Transverse colon (tissue), 4 donors: ENCODE results near the gene C1QTNF1. TPM values are rescaled to one million over a fixed set of nuclear protein-coding genes. Genes with fewer than 3 reads are reported as not detected.

ENCODE experiments used
- DNase-seq: peaks from one replicate; pipeline ENCODE4 v3.0.0-alpha.2; 2019
- H3K27ac ChIP-seq, 4 donors: fragments of 200-600 bp; sonication (generic); 2 replicates each; pipeline ENCODE4 v1.5.1; 2016 to 2018; ENCODE audit warnings: inconsistent platforms in 4 of 4
- H3K27me3 ChIP-seq: fragments of 200-600 bp; sonication (generic); 2 replicates; pipeline ENCODE4 v1.5.1; 2017; ENCODE audit warnings: inconsistent platforms
- H3K36me3 ChIP-seq, 4 donors: fragments of 200-600 bp; sonication (generic); 2 replicates each; pipeline ENCODE4 v1.5.1; 2017 to 2019; ENCODE audit warnings: inconsistent platforms in 4 of 4
- H3K4me1 ChIP-seq, 4 donors: fragments of 200-600 bp; sonication (generic); 2 replicates each; pipeline ENCODE4 v1.5.1; 2017 to 2020; ENCODE audit warnings: inconsistent platforms in 4 of 4
- H3K4me3 ChIP-seq, 4 donors: fragments of 200-600 bp; sonication (generic); 1 replicate in 1 of 4; 2 replicates in 3 of 4; pipeline versions ENCODE4 v1.5.1 to v1.6.1; 2017 to 2019; ENCODE audit warnings: inconsistent platforms in 4 of 4
- H3K9me3 ChIP-seq, 2 donors: fragments of 200-600 bp; sonication (generic); 2 replicates each; pipeline ENCODE4 v1.5.1; 2017 to 2019; ENCODE audit warnings: inconsistent platforms in 2 of 2
- EP300 ChIP-seq: sonication (generic); formaldehyde crosslinking; IDR thresholded peaks from one replicate; pipeline ENCODE4 v1.6.1; 2017; ENCODE audit warnings: antibody characterized with exemption, low read depth
- POLR2A ChIP-seq: fragments of 450-650 bp; IDR thresholded peaks from one replicate; pipeline ENCODE4 v1.6.1; 2016; ENCODE audit warnings: antibody characterized with exemption, mild to moderate bottlenecking, moderate library complexity
- POLR2AphosphoS5 ChIP-seq, 3 donors: sonication (generic); formaldehyde crosslinking; IDR thresholded peaks; one replicate each; pipeline ENCODE4 v1.6.1; 2016; ENCODE audit warnings: antibody characterized with exemption in 3 of 3
- WGBS, 2 donors: methylation state at CpG; one replicate each; pipeline ENCODE4 v1.1.5; 2018; ENCODE audit warnings: low coverage in 1 of 2; 5-methylcytosine and 5-hydroxymethylcytosine counted together
- in situ Hi-C, 4 donors: fragments of 200-750 bp; cut with MboI; loops; one replicate each; pipeline versions ENCODE4 v1.15.0 to v1.15.1; 2017; ENCODE audit warnings: low sequenced_read_pairs in 3 of 4, low pct_ligation_motif_present in 1 of 4, low pct_unique_long_range_greater_than_20kb in 1 of 4
- intact Hi-C: fragments of 100-400 bp; cut with DNase I; formaldehyde crosslinking; loops from one replicate; pipeline ENCODE4 v1.15.1; 2023; ENCODE audit warnings: low total_unique reads
- total RNA-seq, 4 donors: library from RNA; depleted of rRNA; stranded (reverse); fragments of >200 nt; gene quantifications; one replicate each; pipeline ENCODE4 v1.1.0, GENCODE V29; 2016
- TF ChIP-seq, protein P1 (sequence below), 5 experiments: fragments of 200-600 bp in 3 of 5; fragments of 450-650 bp in 2 of 5; sonication (generic) in 3 of 5; IDR thresholded peaks; 1 replicate in 2 of 5; 2 replicates in 3 of 5; pipeline ENCODE4 v1.5.1; 2016 to 2017; ENCODE audit warnings: antibody characterized with exemption in 5 of 5, inconsistent platforms in 3 of 5, mild to moderate bottlenecking in 2 of 5, moderate library complexity in 1 of 5

C1QTNF1 gene
- total RNA-seq, 4 donors from 2014 or later = 5.4 to 35.5 (median 12.0) TPM

DNA sequence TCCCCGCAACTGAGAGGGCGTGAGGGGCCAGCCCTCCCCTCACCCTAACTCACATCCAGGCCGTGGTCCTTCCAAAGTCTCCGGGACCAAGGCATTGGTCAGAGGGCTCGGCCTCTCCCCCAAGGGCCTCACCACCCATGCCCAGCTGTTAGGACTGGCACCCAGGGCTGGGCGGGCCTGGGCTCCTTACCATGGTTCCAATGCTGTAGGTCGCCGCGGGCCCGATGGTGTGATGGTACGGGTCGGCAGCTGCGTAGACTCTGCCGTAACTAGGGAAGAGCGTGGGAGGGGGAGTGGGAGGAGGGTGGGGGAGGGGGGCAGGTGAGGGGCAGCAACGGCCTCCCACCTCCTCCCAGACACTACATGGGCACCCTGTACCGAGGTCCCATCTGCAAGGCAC, 70.3 kb downstream of the C1QTNF1 start:
- Histone ChIP-seq H3K36me3 (no peaks in the 10 kb centered on the region), H3K27me3 (peaks cover 90% of the 10 kb centered on the region), H3K4me3 (no peak overlapping the region), H3K9me3 (no peaks in the 10 kb centered on the region), H3K4me1 (peaks cover 0 to 22% (median 6%) of the 10 kb centered on the region in 4 donors), H3K27ac (no peak overlapping the region)
- intact Hi-C loops = no loop called here
- TF ChIP-seq POLR2A (no peak), POLR2AphosphoS5 (IDR thresholded peaks at IDR 0.05) (no peak), EP300 (no peak)
- TF ChIP-seq, protein P1, sequence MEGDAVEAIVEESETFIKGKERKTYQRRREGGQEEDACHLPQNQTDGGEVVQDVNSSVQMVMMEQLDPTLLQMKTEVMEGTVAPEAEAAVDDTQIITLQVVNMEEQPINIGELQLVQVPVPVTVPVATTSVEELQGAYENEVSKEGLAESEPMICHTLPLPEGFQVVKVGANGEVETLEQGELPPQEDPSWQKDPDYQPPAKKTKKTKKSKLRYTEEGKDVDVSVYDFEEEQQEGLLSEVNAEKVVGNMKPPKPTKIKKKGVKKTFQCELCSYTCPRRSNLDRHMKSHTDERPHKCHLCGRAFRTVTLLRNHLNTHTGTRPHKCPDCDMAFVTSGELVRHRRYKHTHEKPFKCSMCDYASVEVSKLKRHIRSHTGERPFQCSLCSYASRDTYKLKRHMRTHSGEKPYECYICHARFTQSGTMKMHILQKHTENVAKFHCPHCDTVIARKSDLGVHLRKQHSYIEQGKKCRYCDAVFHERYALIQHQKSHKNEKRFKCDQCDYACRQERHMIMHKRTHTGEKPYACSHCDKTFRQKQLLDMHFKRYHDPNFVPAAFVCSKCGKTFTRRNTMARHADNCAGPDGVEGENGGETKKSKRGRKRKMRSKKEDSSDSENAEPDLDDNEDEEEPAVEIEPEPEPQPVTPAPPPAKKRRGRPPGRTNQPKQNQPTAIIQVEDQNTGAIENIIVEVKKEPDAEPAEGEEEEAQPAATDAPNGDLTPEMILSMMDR (IDR thresholded peaks at IDR 0.05) = no peak
- in situ Hi-C loops = no loop called here
- no peak for DNase-seq
- WGBS, 2 donors = 79% methylated on average over 14 of the region's 17 CpGs; no CpG with 5 or more reads in 1 of the 2 donors

GRCh38 chr17:79095345-79096055, 71.5 kb downstream of the C1QTNF1 start:
- intact Hi-C loops (no loop called here), in situ Hi-C loops (no loop called here)
- no peak for DNase-seq
- Histone ChIP-seq H3K9me3 (no peaks in the 10 kb centered on the region), H3K4me1 (peaks cover 0 to 14% (median 6%) of the 10 kb centered on the region in 4 donors), H3K27ac (no peak overlapping the region), H3K4me3 (no peak overlapping the region), H3K27me3 (peaks cover 94% of the 10 kb centered on the region), H3K36me3 (no peaks in the 10 kb centered on the region)
- 81 to 100% methylated on average over 3 to 13 of the region's 15 CpGs for WGBS, 2 donors
- TF ChIP-seq POLR2AphosphoS5 (IDR thresholded peaks at IDR 0.05) (no peak), EP300 (no peak), POLR2A (no peak)
- TF ChIP-seq, protein P1 (IDR thresholded peaks at IDR 0.05) = no peak

DNA sequence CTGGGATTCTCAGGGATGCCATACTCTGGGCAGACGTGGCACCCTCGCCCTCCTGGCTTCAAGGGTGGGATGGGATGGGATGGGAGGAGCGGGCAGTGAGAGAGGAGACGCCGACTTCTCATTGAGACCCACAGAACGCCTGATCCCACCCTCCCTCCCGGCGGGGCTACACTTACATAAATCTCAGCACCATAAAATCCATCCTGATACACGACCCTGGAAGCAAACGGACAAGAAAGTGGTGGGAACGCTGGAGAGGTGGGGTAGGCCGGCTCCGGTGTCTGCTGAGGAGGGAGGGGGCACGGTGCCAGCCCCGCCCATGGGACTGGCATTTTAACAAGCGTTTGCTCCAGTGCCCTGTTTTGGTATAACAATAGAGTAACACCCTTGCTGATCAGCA, 72.5 kb downstream of the C1QTNF1 start:
- no peak overlapping the region for H3K27ac ChIP-seq
- in situ Hi-C loops (no loop called here), intact Hi-C loops (no loop called here)
- H3K36me3 ChIP-seq = no peaks in the 10 kb centered on the region
- H3K4me3 ChIP-seq = no peak overlapping the region
- no peaks in the 10 kb centered on the region for H3K9me3 ChIP-seq
- DNase-seq = no peak
- peaks cover 96% of the 10 kb centered on the region for H3K27me3 ChIP-seq
- H3K4me1 ChIP-seq = peaks cover 0 to 9% (median 3%) of the 10 kb centered on the region in 4 donors
- TF ChIP-seq, protein P1 (IDR thresholded peaks at IDR 0.05) = no peak
- WGBS, 2 donors = 32 to 40% methylated on average over 1 to 16 of the region's 16 CpGs

DNA sequence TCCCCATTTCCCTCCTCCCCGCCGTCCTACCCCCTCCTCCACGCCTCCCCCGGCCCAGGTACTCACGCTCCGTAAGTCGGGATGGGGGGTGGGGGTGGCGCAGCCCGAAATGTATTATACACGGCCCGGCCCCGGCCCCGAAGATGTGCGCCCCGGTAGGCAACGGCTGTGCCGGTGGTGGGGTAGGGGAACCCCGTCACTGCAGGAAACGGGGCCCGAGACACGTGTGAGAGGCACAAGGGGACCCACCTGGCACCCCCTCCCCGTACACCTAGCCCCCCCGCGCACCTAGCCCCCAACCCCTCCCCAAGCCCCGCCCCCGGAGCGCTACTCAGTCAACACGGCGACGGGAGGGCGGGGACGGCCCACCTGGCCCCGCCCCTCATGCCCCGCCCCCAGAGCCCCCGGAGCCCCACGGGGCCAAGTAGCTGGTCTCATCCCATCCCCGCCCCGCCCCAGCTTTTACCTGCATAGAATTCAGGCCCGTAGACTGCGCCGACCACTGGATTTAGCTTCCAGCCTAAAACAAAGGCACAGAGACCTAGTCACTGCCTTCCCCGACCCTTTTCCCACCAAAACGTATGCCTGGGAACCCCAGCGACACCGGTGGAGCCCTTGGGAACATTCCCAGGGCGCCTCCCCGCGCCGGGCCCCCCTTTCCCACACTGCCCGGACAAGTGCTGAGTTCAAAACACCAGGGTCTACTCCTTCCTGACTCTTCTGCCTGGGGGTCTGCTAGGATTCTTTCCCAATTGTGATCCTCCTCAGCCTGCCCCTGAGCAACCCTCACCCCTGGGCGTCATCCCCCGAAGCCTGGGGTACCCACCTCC, 73.5 kb downstream of the C1QTNF1 start:
- Histone ChIP-seq H3K27me3 (peaks cover 98% of the 10 kb centered on the region), H3K9me3 (no peaks in the 10 kb centered on the region), H3K36me3 (no peaks in the 10 kb centered on the region), H3K27ac (no peak overlapping the region), H3K4me1 (peaks cover 0 to 9% (median 3%) of the 10 kb centered on the region in 4 donors), H3K4me3 (no peak overlapping the region)
- in situ Hi-C loops (no loop called here), intact Hi-C loops (no loop called here)
- WGBS, 2 donors = 14% methylated on average over 38 of the region's 52 CpGs; no CpG with 5 or more reads in 1 of the 2 donors
- TF ChIP-seq POLR2A = no peak
- TF ChIP-seq EP300 = no peak
- TF ChIP-seq, protein P1 (IDR thresholded peaks at IDR 0.05) = no peak
- no peak for TF ChIP-seq POLR2AphosphoS5 (IDR thresholded peaks at IDR 0.05)
- no peak for DNase-seq
